Measurements from ENCODE around the gene MAPK8.

MAPK8 gene

DNA sequence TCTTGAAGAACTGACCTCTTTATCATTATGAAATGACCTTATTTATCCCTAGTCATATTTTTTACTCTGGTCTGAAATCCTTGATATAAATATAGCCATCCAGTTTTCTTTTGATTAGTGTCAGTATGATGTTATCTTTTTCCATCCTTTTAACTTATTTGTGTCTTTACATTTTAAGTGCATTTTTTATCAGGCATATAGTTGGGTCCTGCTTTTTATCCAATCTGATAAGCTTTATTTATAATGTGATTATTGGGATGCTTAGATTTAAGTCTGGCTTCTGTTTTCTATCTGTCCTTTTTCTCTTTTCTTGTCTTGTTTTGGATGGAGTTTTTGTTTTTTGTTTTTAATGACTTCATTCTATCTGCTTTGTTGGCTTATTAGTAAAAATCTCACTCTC lies 179.2 kb downstream of the MAPK8 start:
- Histone ChIP-seq H3K36me3 (ENCODE audit: control insufficient read depth, insufficient read depth, low read length) (no peaks in the 10 kb centered on the region), H3K27me3 (replicated peaks; ENCODE audit: control insufficient read depth, insufficient read depth, low read length) (no peaks in the 10 kb centered on the region; the same call in none of the 2 replicates), H3K4me3 (replicated peaks; ENCODE audit: low read depth, low read length) (no peak overlapping the region)
- TF ChIP-seq CTCF (IDR thresholded peaks at IDR 0.05; ENCODE audit: insufficient read depth, low read length, poor library complexity, severe bottlenecking), result no peak
- no peak for DNase-seq (ENCODE audit: extremely low read depth, insufficient read length)

- no peak for DNase-seq (ENCODE audit: extremely low read depth, insufficient read length)
- H3K27me3 ChIP-seq (replicated peaks; ENCODE audit: control insufficient read depth, insufficient read depth, low read length), result no peaks in the 10 kb centered on the region; the same call in none of the 2 replicates
- H3K4me3 ChIP-seq (replicated peaks; ENCODE audit: low read depth, low read length), result no peak overlapping the region
- H3K36me3 ChIP-seq (ENCODE audit: control insufficient read depth, insufficient read depth, low read length), result no peaks in the 10 kb centered on the region
- TF ChIP-seq CTCF (IDR thresholded peaks at IDR 0.05; ENCODE audit: insufficient read depth, low read length, poor library complexity, severe bottlenecking), result no peak
Observed at GRCh38 chr10:48487244-48487643, 180.8 kb downstream of the MAPK8 start.
